ENCODE results near the gene RIMBP2. TPM values are rescaled to one million over a fixed set of nuclear protein-coding genes. Genes with fewer than 3 reads are reported as not detected.

Gene RIMBP2
- total RNA-seq, 6 experiments from 2014 or later = not detected

DNA sequence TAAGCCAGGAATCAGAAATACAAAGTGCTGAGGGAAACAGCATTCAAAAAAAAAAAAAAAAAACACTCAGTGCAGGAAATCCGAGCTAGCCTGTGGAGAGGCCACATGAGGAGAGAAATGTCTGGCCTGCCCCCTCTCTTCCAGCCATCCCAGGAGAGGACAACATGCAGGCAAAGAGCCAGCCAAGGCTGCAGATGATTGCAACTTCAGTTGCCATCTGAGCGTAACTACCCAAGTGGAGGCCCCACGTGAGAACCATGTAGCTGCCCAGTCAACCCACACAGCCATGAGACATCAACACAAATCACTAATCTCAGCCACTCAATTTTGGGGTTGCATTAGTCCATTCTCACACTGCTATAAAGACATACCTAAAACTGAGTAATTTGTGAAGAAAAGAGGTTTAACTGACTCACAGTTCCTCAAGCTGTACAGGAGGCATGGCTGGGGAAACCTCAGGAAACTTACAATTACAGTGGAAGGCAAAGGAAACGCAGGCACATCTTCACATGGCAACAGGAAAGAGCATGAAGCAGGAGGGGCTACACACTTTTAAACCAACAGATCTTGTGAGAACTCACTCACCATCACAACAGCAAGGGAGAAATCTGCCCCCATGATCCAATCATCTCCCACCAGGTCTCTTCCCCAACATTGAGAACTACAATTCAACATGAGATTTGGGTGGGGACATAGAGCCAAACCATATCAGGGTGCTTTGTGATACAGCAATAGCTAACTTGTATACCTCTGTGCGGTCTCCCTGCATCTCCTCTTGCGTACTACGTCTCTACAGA lies 217.3 kb downstream of the RIMBP2 start:
- no peaks in the 10 kb centered on the region for H3K4me1 Mint-ChIP-seq (ENCODE audit: low read depth)
- no peak overlapping the region for H3K27ac Mint-ChIP-seq
- peaks cover 82% of the 10 kb centered on the region for H3K9me3 Mint-ChIP-seq
- H3K36me3 Mint-ChIP-seq (ENCODE audit: low read depth) = peaks cover 5% of the 10 kb centered on the region
- TF ChIP-seq, protein P1, sequence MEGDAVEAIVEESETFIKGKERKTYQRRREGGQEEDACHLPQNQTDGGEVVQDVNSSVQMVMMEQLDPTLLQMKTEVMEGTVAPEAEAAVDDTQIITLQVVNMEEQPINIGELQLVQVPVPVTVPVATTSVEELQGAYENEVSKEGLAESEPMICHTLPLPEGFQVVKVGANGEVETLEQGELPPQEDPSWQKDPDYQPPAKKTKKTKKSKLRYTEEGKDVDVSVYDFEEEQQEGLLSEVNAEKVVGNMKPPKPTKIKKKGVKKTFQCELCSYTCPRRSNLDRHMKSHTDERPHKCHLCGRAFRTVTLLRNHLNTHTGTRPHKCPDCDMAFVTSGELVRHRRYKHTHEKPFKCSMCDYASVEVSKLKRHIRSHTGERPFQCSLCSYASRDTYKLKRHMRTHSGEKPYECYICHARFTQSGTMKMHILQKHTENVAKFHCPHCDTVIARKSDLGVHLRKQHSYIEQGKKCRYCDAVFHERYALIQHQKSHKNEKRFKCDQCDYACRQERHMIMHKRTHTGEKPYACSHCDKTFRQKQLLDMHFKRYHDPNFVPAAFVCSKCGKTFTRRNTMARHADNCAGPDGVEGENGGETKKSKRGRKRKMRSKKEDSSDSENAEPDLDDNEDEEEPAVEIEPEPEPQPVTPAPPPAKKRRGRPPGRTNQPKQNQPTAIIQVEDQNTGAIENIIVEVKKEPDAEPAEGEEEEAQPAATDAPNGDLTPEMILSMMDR (IDR thresholded peaks at IDR 0.05) = no peak
- DNase-seq = no peak
- H3K27me3 Mint-ChIP-seq (ENCODE audit: insufficient read depth) = no peaks in the 10 kb centered on the region
- no peak overlapping the region for H3K4me3 Mint-ChIP-seq

DNA sequence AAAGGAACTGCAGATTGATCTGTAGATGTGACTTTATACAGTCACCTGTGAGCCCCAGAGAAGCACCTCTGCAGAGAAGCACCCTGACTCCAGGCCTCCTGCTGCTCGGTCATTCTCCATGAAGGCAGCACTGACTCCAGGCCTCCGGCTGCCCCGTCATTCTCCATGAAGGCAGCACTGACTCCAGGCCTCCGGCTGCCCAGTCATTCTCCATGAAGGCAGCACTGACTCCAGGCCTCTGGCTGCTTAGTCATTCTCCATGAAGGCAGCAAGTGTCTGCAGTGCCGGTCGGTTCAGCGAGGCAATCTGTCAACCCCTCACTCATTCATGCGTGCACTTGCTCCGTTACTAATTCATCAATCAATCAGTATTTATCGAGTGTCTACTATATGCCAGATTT lies 218.1 kb downstream of the RIMBP2 start:
- Mint-ChIP-seq H3K27ac (no peak overlapping the region), H3K4me3 (no peak overlapping the region), H3K9me3 (peaks cover 77% of the 10 kb centered on the region), H3K4me1 (ENCODE audit: low read depth) (no peaks in the 10 kb centered on the region), H3K36me3 (ENCODE audit: low read depth) (peaks cover 5% of the 10 kb centered on the region; the same call in 1 of the 2 replicates), H3K27me3 (ENCODE audit: insufficient read depth) (no peaks in the 10 kb centered on the region)
- DNase-seq = no peak
- TF ChIP-seq, protein P1 (IDR thresholded peaks at IDR 0.05) = no peak

DNA sequence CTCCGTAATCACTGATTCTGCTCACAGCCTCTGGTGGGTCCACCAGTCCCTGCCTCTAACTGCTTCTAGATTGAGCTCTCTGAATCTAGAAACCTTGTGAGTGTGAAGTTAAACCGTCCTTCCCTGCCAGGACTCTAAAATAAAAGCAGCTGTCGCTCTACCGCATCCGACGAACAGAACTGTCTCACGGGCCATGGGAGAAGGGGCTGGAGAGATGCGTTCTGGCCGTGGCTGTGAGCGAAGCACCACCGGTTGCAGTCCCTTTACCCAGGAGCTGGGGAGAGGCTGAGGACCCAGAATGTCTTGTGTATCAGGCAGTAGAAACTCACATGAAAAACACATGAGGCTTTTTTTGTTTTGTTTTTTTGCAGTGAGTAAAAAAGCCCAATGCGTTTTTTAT lies 218.8 kb downstream of the RIMBP2 start:
- Mint-ChIP-seq H3K4me1 (ENCODE audit: low read depth) (no peaks in the 10 kb centered on the region), H3K27ac (no peak overlapping the region), H3K4me3 (no peak overlapping the region), H3K9me3 (peaks cover 74% of the 10 kb centered on the region), H3K27me3 (ENCODE audit: insufficient read depth) (no peaks in the 10 kb centered on the region), H3K36me3 (ENCODE audit: low read depth) (peaks cover 5% of the 10 kb centered on the region; the same call in 1 of the 2 replicates)
- DNase-seq = no peak
- TF ChIP-seq, protein P1 (IDR thresholded peaks at IDR 0.05) = no peak

DNA sequence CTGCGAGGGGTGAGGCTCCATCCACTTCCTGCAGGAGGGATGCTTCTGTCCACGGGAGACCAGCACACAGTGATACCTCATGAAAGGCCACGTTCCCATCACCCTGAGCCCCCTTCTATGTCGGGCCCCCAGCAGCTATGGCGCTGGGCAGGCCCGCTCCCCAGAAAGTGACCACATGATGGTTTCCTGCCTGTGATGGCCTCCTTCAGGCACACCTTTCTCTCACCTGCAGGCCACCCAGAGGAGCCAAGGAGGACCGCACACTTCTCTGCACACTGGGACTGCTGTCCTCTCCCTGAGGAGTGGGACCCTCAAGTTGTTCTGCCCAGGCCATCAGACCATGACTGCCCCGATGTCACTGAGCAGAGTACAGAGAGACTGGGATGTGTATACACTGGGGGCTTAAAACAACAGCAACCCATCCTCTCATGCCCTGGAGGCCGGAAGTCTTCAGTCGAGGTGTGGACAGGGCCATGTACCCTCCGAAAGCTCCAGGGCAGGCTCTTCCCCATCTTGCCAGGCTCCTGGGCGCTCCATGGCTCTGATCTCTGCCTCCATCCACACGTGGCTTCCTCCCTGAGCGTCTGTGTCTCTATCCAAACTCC lies 219.5 kb downstream of the RIMBP2 start:
- Mint-ChIP-seq H3K27me3 (ENCODE audit: insufficient read depth) (no peaks in the 10 kb centered on the region), H3K36me3 (ENCODE audit: low read depth) (peaks cover 5% of the 10 kb centered on the region; the same call in 1 of the 2 replicates), H3K9me3 (peaks cover 74% of the 10 kb centered on the region), H3K4me1 (ENCODE audit: low read depth) (no peaks in the 10 kb centered on the region), H3K4me3 (no peak overlapping the region), H3K27ac (no peak overlapping the region)
- TF ChIP-seq, protein P1 (IDR thresholded peaks at IDR 0.05) = no peak
- DNase-seq = no peak

DNA sequence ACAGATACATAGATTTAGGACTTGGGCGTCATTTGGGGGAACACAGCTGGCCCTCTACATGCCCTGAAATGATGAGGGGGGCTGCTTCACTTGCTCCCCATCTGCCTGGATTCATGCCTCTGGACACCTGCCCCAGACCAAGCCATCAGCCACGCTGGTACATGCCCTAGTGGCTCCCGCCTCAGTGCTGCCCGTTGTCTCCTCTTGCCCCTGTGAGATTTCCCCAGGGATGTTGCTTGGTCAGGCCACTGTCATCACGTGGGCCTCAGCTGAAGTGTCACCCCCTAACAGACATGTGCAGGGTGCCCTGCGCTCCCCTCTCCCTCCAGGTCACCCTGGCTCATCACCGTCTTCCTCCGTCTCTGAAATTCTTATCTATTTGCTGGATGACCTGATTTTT lies 220.9 kb downstream of the RIMBP2 start:
- DNase-seq = no peak
- H3K4me3 Mint-ChIP-seq = no peak overlapping the region
- H3K9me3 Mint-ChIP-seq = peaks cover 79% of the 10 kb centered on the region
- peaks cover 5% of the 10 kb centered on the region for H3K36me3 Mint-ChIP-seq (ENCODE audit: low read depth)
- no peaks in the 10 kb centered on the region for H3K27me3 Mint-ChIP-seq (ENCODE audit: insufficient read depth)
- TF ChIP-seq, protein P1 (IDR thresholded peaks at IDR 0.05) = no peak
- no peaks in the 10 kb centered on the region for H3K4me1 Mint-ChIP-seq (ENCODE audit: low read depth)
- H3K27ac Mint-ChIP-seq = no peak overlapping the region

Measured in HFFc6 (cell line).